Smooth muscle cell of the umbilical artery (primary cell): Measurements from ENCODE around the gene ITGAL. TPM values are rescaled to one million over a fixed set of nuclear protein-coding genes. Genes with fewer than 3 reads are reported as not detected.

Experiments used
- total RNA-seq: library from RNA; depleted of rRNA; stranded (reverse); fragments of >200 nt; gene quantifications from 2 replicates; pipeline ENCODE4 v1.2.3, GENCODE V29; 2014

Gene ITGAL
- 0.89 TPM in 1 of 2 replicates, not detected in the other for total RNA-seq

DNA sequence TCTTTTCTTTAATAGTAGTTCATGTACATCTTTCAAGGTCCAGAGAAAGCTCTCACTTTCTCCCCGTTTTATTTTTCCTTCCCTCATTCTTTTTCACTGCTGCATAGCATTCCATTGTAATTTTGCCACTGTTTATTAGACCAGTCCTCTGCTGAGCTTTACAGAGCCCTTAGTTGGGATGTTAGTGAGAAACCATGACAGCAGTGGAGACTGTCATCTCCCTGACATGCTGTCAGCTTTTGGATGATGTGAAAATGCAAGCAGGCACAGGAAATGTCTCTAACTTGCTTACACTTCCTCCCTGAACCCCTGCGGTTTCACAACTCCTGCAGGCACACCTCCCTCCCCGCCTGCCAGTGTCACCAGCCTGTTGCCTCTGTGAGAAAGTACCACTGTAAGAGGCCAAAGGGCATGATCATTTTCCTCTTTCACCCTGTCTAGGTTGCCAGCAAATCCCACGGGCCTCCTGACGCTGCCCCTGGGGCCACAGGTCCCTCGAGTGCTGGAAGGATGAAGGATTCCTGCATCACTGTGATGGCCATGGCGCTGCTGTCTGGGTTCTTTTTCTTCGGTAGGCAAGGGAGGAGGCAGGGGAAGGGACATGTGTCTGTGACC lies at the start of gene ITGAL:
ITGAL (plus strand) TSS at position 415 of the 615 bp plus-strand sequence; CDS start at position 511, 96 bp downstream.

DNA sequence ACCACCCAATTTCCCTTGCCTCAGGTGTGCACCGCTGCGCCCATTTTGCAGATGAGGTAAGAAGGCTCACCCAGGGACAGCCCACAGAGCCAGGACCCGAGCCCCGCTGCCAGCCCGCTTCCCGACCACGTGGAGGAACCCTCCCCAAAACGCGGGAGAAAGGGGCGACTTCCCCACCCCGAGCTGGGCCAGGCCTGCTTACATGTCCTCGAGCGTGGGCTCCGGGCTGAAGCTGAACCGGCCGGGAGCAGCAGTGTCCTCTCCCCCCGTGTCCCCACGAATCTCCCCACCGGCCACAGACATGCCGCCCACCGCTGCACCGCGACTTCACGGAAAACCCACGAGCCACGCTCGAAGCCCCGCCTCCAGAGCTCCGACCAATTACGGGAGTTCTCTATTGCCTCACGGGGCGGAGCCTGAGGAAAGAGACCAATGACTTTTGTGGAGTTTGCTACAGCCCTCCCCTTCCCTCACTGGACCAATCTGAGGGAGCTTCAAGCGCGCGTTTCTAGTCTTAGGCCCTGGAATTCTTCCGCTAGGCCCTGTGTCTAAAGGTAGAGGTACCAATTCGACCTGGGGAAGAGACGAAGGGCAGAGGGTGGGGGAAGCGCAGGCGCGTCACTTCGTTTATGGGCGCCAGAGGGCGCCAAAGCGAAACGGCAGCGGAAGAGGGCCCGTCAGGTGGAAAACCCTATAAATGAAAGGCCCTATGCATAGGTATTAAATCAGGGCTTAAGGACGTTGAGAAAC lies 42.7 kb upstream of the ITGAL start, which contains the start of gene DCTPP1:
DCTPP1 (minus strand) TSS at position 353 of the 750 bp plus-strand sequence; CDS start at position 303, 50 bp downstream.

DNA sequence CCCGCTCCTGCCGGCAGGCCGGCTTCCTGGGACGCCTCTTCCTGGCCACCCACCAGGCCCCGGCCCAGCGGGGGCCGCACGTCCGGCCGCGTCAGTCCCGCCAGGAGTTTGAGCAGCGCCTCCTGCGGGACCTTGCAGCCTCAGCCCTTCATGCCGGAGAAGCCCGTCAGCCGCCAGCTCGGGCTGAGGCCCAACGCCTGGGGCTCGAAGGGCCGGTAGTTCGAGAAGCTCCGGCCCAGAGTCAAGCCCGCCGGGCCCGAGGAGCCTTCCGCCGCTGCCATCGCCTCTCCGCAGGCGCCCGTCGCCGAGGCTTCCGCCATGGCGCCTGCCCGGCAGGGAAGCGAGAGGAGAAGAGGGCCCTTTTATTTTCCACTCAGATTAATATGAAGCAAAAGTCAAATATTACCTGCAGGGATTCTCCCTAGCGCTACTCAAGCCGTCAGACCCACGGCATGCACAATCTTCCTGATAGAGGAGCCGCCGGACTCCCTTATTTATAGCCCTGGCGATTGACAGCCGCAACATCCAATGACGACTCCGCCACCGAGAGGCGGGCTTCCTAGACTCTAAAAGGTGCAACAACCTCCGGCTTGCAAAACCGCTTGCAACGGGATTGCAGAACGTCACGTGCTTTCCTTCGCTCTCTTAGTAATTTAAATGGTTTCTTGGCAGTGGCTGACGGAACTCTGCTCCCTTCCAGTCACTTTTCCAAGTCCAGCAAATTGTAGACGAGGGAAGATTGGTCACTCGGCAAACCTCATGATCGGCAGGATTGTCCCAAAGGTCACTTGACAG lies 26.9 kb upstream of the ITGAL start, which contains the start of gene SEPHS2:
SEPHS2 (minus strand) TSS at position 467 of the 795 bp plus-strand sequence; CDS start at position 320, 147 bp downstream.

DNA sequence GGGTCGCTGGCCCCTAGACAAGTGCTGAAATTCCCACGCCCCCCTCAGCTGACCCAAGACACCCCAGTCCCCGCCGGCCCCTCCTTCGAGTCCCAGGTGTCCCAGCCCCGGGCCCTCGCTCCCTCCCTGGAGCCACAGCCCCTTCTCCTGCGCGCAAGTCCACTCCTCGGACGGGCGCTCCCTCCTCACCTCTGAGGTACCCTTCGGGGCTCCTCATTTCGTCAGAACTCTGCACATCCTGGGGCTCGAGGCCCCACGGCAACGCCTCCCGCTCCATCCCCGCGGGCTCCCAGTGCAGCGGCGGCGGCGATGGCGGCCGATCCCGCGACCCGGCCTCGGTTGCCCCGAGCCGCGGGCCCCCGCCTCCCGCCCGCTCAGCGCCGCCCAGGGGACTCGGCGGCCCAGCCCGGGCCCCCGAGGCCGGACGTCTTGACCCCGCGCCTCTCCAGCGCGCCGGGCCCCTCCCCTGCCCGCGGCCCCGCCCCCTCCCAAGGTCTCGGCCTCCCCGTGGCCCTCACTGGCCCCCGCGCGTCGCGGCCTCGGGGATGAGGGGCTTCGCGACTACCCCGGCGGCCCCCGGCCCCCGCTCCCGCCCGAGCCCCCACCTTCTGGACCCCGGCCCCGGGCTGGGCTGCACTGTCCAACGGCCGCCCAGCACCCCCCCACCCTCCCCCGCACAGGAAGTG lies 53.7 kb downstream of the ITGAL start, which contains the start of gene ZNF768:
ZNF768 (minus strand) TSS at position 430 of the 686 bp plus-strand sequence; CDS start at position 277, 153 bp downstream.

DNA sequence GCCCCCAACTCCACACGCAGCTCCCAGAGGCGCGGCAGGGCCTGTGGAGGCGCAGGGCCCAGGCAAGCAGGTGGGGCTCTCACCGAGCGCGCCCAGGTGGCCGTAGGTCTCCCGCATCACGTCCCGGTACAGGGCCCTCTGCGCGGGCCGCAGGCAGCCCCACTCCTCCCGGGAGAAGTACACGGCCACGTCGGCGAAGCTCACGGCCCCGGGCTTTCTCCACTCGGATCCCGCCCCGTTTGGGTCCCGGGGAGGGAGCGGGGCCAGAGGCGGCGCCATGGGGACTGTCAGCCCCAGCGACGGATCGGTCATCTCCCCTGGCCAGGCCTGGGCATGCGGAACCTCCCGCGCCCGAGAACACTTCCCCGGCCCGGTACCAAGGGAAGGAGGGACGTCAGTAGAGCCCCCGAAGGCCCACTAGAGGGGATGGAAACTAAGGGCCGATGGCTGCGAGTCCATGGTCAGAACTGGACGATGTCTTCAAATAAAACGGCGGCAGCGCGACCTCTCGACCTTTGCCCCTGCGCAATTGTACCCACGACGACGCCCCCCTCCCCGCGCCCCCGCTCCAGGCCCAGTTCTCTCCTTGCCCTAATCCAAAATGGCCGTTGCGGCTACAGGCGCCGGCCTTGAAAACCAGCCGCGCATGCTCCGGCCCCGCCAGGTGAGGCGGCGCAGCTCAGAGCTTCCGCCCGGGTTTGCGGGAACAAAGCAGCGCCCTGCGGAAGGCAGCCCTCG lies 62.0 kb downstream of the ITGAL start, which contains the start of gene ZNF747:
ZNF747 (minus strand) TSS at position 491 of the 738 bp plus-strand sequence; CDS start at position 312, 179 bp downstream.

DNA sequence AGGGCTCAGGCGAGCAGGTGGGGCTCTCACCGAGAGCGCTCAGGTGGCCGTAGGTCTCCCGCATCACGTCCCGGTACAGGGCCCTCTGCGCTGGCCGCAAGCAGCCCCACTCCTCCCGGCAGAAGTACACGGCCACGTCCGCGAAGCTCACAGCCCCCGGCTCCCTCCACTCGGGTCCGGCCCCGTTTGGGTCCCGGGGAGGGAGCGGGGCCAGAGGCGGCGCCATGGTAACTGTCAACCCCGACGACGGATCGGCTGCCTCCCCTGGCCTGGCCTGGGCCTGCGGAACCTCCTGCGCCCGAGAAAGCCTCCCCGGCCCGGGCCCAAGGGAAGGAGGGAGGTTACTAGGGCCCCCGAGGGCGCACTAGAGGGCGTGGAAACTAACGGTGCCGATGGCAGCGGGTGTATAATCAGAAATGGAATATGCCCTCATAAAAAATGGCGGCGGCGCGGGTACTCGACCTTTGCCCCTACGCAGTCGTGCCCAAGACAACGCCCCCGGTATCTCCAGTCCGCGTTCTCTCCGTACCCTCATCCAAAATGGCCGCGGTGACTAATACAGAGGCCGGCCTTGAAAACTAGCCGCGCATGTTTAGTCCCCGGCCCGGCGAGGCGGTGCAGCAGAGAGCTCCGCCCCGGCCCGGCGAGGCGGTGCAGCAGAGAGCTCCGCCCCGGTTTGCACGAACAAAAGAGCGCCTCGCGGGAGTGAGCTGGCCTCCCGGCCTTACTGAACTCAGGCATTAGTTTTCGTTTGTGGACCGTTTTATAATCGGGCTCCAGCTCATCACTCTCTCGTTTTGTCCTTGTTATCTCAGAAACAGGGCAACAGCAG lies 85.6 kb downstream of the ITGAL start, which contains the start of gene ZNF764:
ZNF764 (minus strand) TSS at position 418 of the 832 bp plus-strand sequence; CDS start at position 226, 192 bp downstream.

DNA sequence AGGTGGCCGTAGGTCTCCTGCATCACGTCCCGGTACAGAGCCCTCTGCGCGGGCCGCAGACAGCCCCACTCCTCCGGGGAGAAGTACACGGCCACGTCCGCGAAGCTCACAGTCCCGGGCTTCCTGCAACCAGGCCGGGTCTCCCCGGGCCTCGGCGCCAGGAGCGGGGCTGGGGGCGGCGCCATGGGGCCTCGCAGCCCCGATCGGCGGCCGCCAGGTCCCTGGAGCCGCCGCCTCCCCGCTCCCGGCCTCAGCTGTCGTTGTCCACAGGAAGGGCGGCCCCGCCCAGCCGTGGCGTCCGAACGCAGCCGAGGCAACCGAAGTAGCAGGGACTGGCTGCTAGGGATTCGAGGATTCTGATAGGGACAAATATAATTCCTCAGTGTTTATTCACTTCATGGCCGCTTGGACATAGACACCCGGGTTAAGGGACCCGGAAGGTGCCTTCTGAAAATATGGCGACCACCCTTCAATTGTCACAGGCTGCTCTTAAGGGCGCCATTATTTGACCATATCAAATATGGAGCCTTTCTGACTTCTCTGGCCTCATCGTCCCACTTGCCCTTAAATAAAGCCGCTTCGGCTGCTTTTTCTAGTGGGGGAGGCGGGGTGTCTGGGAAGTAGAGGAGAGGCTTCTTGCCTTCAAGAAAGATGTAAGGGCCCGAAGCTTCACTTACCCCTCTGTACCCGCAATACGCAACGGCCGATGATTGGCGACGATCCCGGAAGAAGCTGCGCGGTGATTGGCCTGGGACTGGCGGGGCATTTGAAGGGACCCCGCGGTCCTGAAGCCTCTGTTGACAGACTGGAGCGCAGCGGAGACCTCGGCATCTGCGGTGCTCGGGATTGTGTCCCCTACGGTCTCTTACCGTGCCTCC lies 99.1 kb downstream of the ITGAL start, which contains the start of gene ZNF688:
ZNF688 (minus strand) TSS at position 270 of the 878 bp plus-strand sequence; CDS start at position 185, 85 bp downstream.

Other genes starting within 250 kb of the ITGAL start
- 1.4 and 1.8 TPM in 2 replicates for gene NPIPB13, start 224.3 kb upstream of the ITGAL start, total RNA-seq
- 27.9 and 28.5 TPM in 2 replicates for gene CD2BP2, start 117.4 kb upstream of the ITGAL start, total RNA-seq
- gene TBC1D10B, start 102.2 kb upstream of the ITGAL start, total RNA-seq: 26.1 and 47.7 TPM in 2 replicates
- gene MYL11, start 97.9 kb upstream of the ITGAL start, total RNA-seq: not detected in 2 replicates
- 0.37 and 0.59 TPM in 2 replicates for gene SEPTIN1, start 90.2 kb upstream of the ITGAL start, total RNA-seq
- gene ZNF48, start 77.3 kb upstream of the ITGAL start, total RNA-seq: 8.9 and 9.6 TPM in 2 replicates
- gene ZNF771, start 65.1 kb upstream of the ITGAL start, total RNA-seq: 12.1 and 13.1 TPM in 2 replicates
- 5.6 and 13.6 TPM in 2 replicates for gene DCTPP1, start 42.7 kb upstream of the ITGAL start, total RNA-seq
- 7.7 and 8.8 TPM in 2 replicates for gene SEPHS2, start 26.9 kb upstream of the ITGAL start, total RNA-seq
- 12.8 and 16.0 TPM in 2 replicates for gene ZNF768, start 53.8 kb downstream of the ITGAL start, total RNA-seq
- gene ZNF747, start 62.1 kb downstream of the ITGAL start, total RNA-seq: 7.6 and 9.5 TPM in 2 replicates
- gene ZNF764, start 85.6 kb downstream of the ITGAL start, total RNA-seq: 4.2 and 4.8 TPM in 2 replicates
- gene ZNF688, start 99.0 kb downstream of the ITGAL start, total RNA-seq: 4.8 and 7.6 TPM in 2 replicates
- gene ZNF785, start 113.0 kb downstream of the ITGAL start, total RNA-seq: 11.6 TPM in 2 replicates
- 3.6 TPM in 2 replicates for gene ZNF689, start 137.6 kb downstream of the ITGAL start, total RNA-seq
- 8.0 and 8.7 TPM in 2 replicates for gene PRR14, start 178.2 kb downstream of the ITGAL start, total RNA-seq
- gene FBRS, start 185.7 kb downstream of the ITGAL start, total RNA-seq: 20.5 and 27.5 TPM in 2 replicates
- gene SRCAP, start 226.4 kb downstream of the ITGAL start, total RNA-seq: 19.3 and 48.8 TPM in 2 replicates